Endodermal cell (in vitro differentiated cells): Measurements from ENCODE around the gene ARL2BP. TPM values are rescaled to one million over a fixed set of nuclear protein-coding genes. Genes with fewer than 3 reads are reported as not detected.
A peak's percentile ranks its signal among the peaks of the same experiment; 100 is the strongest.
"Not testable (repeated sequence)": the region's sequence is repeated elsewhere in the genome, so short reads cannot be mapped to it uniquely, and the experiment has no call there.

ENCODE experiments used
- DNase-seq: peaks from one replicate; pipeline ENCODE4 v3.0.0-alpha.2; 2017
- H3K27ac ChIP-seq: 2 replicates; pipeline ENCODE4 v1.5.1; 2013; ENCODE audit warnings: mild to moderate bottlenecking, low read depth, low read length, moderate library complexity
- H3K27me3 ChIP-seq: 2 replicates; pipeline ENCODE4 v1.6.1; 2013; ENCODE audit warnings: mild to moderate bottlenecking, low read length, moderate library complexity; ENCODE audit not compliant: insufficient read depth, control insufficient read depth, poor library complexity, severe bottlenecking
- H3K36me3 ChIP-seq: 2 replicates; pipeline ENCODE4 v1.7.0; 2013; ENCODE audit warnings: mild to moderate bottlenecking, low read length, moderate library complexity; ENCODE audit not compliant: control insufficient read depth, insufficient read depth
- H3K4me1 ChIP-seq: one replicate; pipeline ENCODE4 v1.7.0; 2013; ENCODE audit warnings: low read length; ENCODE audit not compliant: control insufficient read depth, insufficient read depth
- H3K4me3 ChIP-seq: 2 replicates; pipeline ENCODE4 v1.5.1; 2013; ENCODE audit warnings: mild to moderate bottlenecking, low read length, moderate library complexity
- H3K9ac ChIP-seq: 2 replicates; pipeline ENCODE4 v1.6.1; 2013; ENCODE audit warnings: mild to moderate bottlenecking, low read length, moderate library complexity; ENCODE audit not compliant: poor library complexity, severe bottlenecking; ENCODE audit errors: extremely low read depth
- H3K9me3 ChIP-seq: 2 replicates; pipeline ENCODE4 v1.6.1; 2013; ENCODE audit warnings: mild to moderate bottlenecking, low read length, moderate library complexity; ENCODE audit not compliant: control insufficient read depth
- H3K27ac Mint-ChIP-seq: 2 replicates; pipeline ENCODE4 v1.8.0; 2020; ENCODE audit warnings: mixed read lengths
- H3K27me3 Mint-ChIP-seq: 2 replicates; pipeline ENCODE4 v1.8.0; 2021; ENCODE audit warnings: mild to moderate bottlenecking, mixed read lengths; ENCODE audit not compliant: insufficient read depth
- H3K36me3 Mint-ChIP-seq: 2 replicates; pipeline ENCODE4 v1.8.0; 2020; ENCODE audit warnings: low read depth, mixed read lengths
- H3K4me1 Mint-ChIP-seq: 2 replicates; pipeline ENCODE4 v1.8.0; 2020; ENCODE audit warnings: mixed read lengths
- H3K4me3 Mint-ChIP-seq: 2 replicates; pipeline ENCODE4 v1.8.0; 2020; ENCODE audit warnings: mild to moderate bottlenecking, moderate library complexity, mixed read lengths
- H3K9me3 Mint-ChIP-seq: 2 replicates; pipeline ENCODE4 v1.8.0; 2020; ENCODE audit warnings: mild to moderate bottlenecking, mixed read lengths
- CTCF ChIP-seq: fragments of 200-600 bp; sonication (generic); conservative IDR thresholded peaks from 2 replicates; pipeline ENCODE4 v1.5.0; 2021; ENCODE audit warnings: antibody characterized with exemption, mild to moderate bottlenecking
- WGBS, 2 experiments: methylation state at CpG; one replicate each; pipeline versions ENCODE4 v1.1.5 to v1.1.7; 2013; ENCODE audit warnings: missing lambda C conversion rate in 2 of 2, mixed read lengths in 1 of 2; ENCODE audit not compliant: insufficient coverage in 1 of 2, insufficient read length in 1 of 2; 5-methylcytosine and 5-hydroxymethylcytosine counted together
- total RNA-seq, 2 donors: library from RNA; stranded (reverse); fragmentation: NEBNext Ultra II Directional in 1 of 2; extraction: Animal tissue kit (Norgen Biotek cat#: 25700) in 1 of 2; gene quantifications; 2 replicates in 1 of 2; 3 replicates in 1 of 2; pipeline ENCODE4 v1.2.1, GENCODE V29; 2021

The ARL2BP gene
- total RNA-seq, 2 donors from 2014 or later: 22.6 to 31.3 TPM

GRCh38 chr16:57200926-57201325 lies 44.1 kb upstream of the ARL2BP start:
- H3K9ac ChIP-seq, H3K4me3 ChIP-seq, DNase-seq, H3K27ac ChIP-seq, H3K4me1 ChIP-seq, H3K27ac Mint-ChIP-seq, H3K27me3 ChIP-seq, H3K27me3 Mint-ChIP-seq, H3K9me3 ChIP-seq, H3K4me3 Mint-ChIP-seq: not testable (repeated sequence)
- 90 to 98% methylated on average over 8 to 16 of the region's 27 CpGs for WGBS, 2 experiments
- H3K36me3 Mint-ChIP-seq: peaks cover 49% of the 10 kb centered on the region
- H3K9me3 Mint-ChIP-seq: peaks cover 24% of the 10 kb centered on the region
- H3K4me1 Mint-ChIP-seq: peaks cover 22% of the 10 kb centered on the region
- peaks cover 36% of the 10 kb centered on the region for H3K36me3 ChIP-seq

GRCh38 chr16:57202095-57202886 lies 42.8 kb upstream of the ARL2BP start:
- Histone ChIP-seq H3K4me1 (peaks cover 7% of the 10 kb centered on the region), H3K9me3 (peaks cover 3% of the 10 kb centered on the region), H3K27ac (no peak overlapping the region), H3K4me3 (no peak overlapping the region), H3K9ac (no peak overlapping the region), H3K36me3 (peaks cover 45% of the 10 kb centered on the region), H3K27me3 (no peaks in the 10 kb centered on the region)
- Mint-ChIP-seq H3K36me3 (peaks cover 52% of the 10 kb centered on the region), H3K4me1 (peaks cover 10% of the 10 kb centered on the region), H3K9me3 (peaks cover 24% of the 10 kb centered on the region), H3K4me3 (no peak overlapping the region), H3K27ac (no peak overlapping the region), H3K27me3 (no peaks in the 10 kb centered on the region)
- DNase-seq: no peak
- WGBS, 2 experiments: 94 to 99% methylated on average over 5 to 7 of the region's 7 CpGs
- no peak for TF ChIP-seq CTCF

GRCh38 chr16:57203451-57203850 lies 41.6 kb upstream of the ARL2BP start:
- Mint-ChIP-seq H3K4me3 (no peak overlapping the region), H3K9me3 (peaks cover 24% of the 10 kb centered on the region), H3K36me3 (peaks cover 57% of the 10 kb centered on the region), H3K4me1 (peaks cover 9% of the 10 kb centered on the region), H3K27me3 (no peaks in the 10 kb centered on the region), H3K27ac (peak overlapping the region; percentile 12)
- H3K4me1 ChIP-seq: peaks cover 7% of the 10 kb centered on the region
- H3K27ac ChIP-seq: no peak overlapping the region
- no peaks in the 10 kb centered on the region for H3K27me3 ChIP-seq
- H3K36me3 ChIP-seq: peaks cover 54% of the 10 kb centered on the region
- no peak overlapping the region for H3K4me3 ChIP-seq
- H3K9me3 ChIP-seq: peaks cover 3% of the 10 kb centered on the region
- 94% methylated on average over 1 of the region's 1 CpG; no CpG with 5 or more reads in 1 of the 2 experiments for WGBS, 2 experiments
- no peak for DNase-seq
- no peak for TF ChIP-seq CTCF
- no peak overlapping the region for H3K9ac ChIP-seq
